CD4-positive, alpha-beta T cell treated with Interferon alpha-2 for 1 hour (primary cell): ENCODE data around the gene OPRPN.

Experiments
- DNase-seq, 2 donors: peaks; one replicate each; pipeline ENCODE4 v3.0.0-alpha.2; 2020 to 2022

OPRPN gene

GRCh38 chr4:70397580-70397979 lies at the start of gene OPRPN:
OPRPN (plus strand) TSS chr4:70397940; CDS start chr4:70399286, 1,346 bp downstream.
- DNase-seq, result no peak

- no peak for DNase-seq
Observed at GRCh38 chr4:70356185-70356584, 41.6 kb upstream of the OPRPN start.

GRCh38 chr4:70359115-70359661 lies 38.6 kb upstream of the OPRPN start:
- DNase-seq, result no peak

- DNase-seq, result no peak
Observed at GRCh38 chr4:70360460-70360859, 37.3 kb upstream of the OPRPN start, which contains the start of gene SMR3A. SMR3A (plus strand) TSS chr4:70360760; CDS start chr4:70362116, 1,356 bp downstream.

GRCh38 chr4:70364002-70364401 lies 33.7 kb upstream of the OPRPN start:
- no peak for DNase-seq

GRCh38 chr4:70365479-70365878 lies 32.3 kb upstream of the OPRPN start:
- DNase-seq, result no peak

GRCh38 chr4:70367813-70368212 lies 29.9 kb upstream of the OPRPN start:
- no peak for DNase-seq

GRCh38 chr4:70371987-70372386 lies 25.8 kb upstream of the OPRPN start:
- no peak for DNase-seq

GRCh38 chr4:70372760-70373159 lies 25.0 kb upstream of the OPRPN start:
- no peak for DNase-seq

GRCh38 chr4:70380578-70380977 lies 17.2 kb upstream of the OPRPN start:
- no peak for DNase-seq

- no peak for DNase-seq
Observed at GRCh38 chr4:70382691-70383181, 15.0 kb upstream of the OPRPN start, which contains the start of gene SMR3B. SMR3B (plus strand) TSS chr4:70383131; CDS start chr4:70384511, 1,380 bp downstream.

GRCh38 chr4:70392057-70392776 lies 5.5 kb upstream of the OPRPN start:
- DNase-seq, result no peak

GRCh38 chr4:70399319-70399718 lies 1.6 kb downstream of the OPRPN start:
- DNase-seq, result no peak

- no peak for DNase-seq
Observed at GRCh38 chr4:70402762-70403161, 5.0 kb downstream of the OPRPN start.

- DNase-seq, result no peak
Observed at GRCh38 chr4:70405765-70406164, 8.0 kb downstream of the OPRPN start.

- DNase-seq, result no peak
Observed at GRCh38 chr4:70425306-70425705, 27.6 kb downstream of the OPRPN start.

- no peak for DNase-seq
Observed at GRCh38 chr4:70426789-70427188, 29.0 kb downstream of the OPRPN start.

- no peak for DNase-seq
Observed at GRCh38 chr4:70437197-70437596, 39.5 kb downstream of the OPRPN start.

GRCh38 chr4:70442474-70442873 lies 44.7 kb downstream of the OPRPN start:
- DNase-seq, result no peak

GRCh38 chr4:70443329-70443728 lies 45.6 kb downstream of the OPRPN start:
- DNase-seq, result no peak

- no peak for DNase-seq
Observed at GRCh38 chr4:70449220-70449619, 51.5 kb downstream of the OPRPN start.

- DNase-seq, result no peak
Observed at GRCh38 chr4:70452946-70453345, 55.2 kb downstream of the OPRPN start.
